ENCODE data around the gene FHOD1. TPM values are rescaled to one million over a fixed set of nuclear protein-coding genes. Genes with fewer than 3 reads are reported as not detected.

Gene FHOD1
- total RNA-seq, 4 donors from 2014 or later: 7.7 to 28.8 (median 15.3) TPM

DNA sequence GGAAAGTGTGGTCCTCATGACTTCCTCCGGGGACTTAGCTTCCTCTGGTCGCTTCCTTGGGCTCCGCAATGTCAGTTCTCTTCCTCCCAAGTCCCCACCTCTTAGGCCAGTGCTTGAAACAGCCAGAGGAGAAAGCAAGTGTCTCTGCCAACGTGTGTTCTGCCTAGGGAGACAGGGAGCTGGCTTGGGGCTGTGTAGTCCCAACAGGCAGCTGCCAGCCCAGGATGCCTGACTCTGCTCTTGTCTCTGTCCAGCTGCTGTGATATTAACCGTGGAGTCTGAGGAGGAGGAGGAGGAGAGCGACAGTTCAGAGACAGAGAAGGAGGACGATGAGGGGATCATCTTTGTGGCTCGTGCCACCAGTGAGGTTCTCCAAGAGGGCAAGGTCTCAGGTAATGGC is 18.6 kb upstream of the FHOD1 start:
- H3K27ac ChIP-seq: no peak overlapping the region
- TF ChIP-seq EP300 (IDR thresholded peaks at IDR 0.05) (no peak), POLR2AphosphoS5 (IDR thresholded peaks at IDR 0.05) (no peak), POLR2A (IDR thresholded peaks at IDR 0.05) (no peak)
- TF ChIP-seq, protein P1, sequence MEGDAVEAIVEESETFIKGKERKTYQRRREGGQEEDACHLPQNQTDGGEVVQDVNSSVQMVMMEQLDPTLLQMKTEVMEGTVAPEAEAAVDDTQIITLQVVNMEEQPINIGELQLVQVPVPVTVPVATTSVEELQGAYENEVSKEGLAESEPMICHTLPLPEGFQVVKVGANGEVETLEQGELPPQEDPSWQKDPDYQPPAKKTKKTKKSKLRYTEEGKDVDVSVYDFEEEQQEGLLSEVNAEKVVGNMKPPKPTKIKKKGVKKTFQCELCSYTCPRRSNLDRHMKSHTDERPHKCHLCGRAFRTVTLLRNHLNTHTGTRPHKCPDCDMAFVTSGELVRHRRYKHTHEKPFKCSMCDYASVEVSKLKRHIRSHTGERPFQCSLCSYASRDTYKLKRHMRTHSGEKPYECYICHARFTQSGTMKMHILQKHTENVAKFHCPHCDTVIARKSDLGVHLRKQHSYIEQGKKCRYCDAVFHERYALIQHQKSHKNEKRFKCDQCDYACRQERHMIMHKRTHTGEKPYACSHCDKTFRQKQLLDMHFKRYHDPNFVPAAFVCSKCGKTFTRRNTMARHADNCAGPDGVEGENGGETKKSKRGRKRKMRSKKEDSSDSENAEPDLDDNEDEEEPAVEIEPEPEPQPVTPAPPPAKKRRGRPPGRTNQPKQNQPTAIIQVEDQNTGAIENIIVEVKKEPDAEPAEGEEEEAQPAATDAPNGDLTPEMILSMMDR (IDR thresholded peaks at IDR 0.05): no peak
- no peaks in the 10 kb centered on the region for H3K9me3 ChIP-seq
- DNase-seq (ENCODE audit: low spot score in 2 of 2): no peak
- 54% methylated on average over 7 of the region's 8 CpGs for WGBS
- no peaks in the 10 kb centered on the region for H3K4me1 ChIP-seq
- no peak overlapping the region for H3K4me3 ChIP-seq
- no peaks in the 10 kb centered on the region for H3K27me3 ChIP-seq
- H3K36me3 ChIP-seq: no peaks in the 10 kb centered on the region

DNA sequence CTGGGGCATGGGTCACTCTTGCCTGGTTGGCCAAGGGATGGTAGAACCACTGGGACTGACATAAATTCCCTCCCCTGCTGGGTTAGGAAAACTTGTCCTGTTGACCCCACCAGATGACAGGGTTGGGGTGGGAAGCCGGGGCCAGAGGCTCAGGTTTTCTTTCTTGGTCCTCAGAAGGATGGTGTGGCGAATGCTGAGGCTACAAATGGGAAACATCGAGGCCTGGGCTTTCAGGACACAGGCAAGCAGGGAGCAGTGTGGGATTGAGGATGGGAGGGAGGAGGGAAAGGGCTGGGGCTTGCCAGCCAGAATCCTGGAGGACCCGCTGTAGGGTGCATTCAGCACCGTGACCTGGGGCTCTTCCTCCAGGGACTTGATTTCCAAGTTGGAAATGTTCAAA is 17.6 kb upstream of the FHOD1 start:
- no peaks in the 10 kb centered on the region for H3K27me3 ChIP-seq
- no peak for DNase-seq (ENCODE audit: low spot score in 2 of 2)
- no peaks in the 10 kb centered on the region for H3K36me3 ChIP-seq
- no peaks in the 10 kb centered on the region for H3K9me3 ChIP-seq
- no peaks in the 10 kb centered on the region for H3K4me1 ChIP-seq
- WGBS: 75% methylated on average over 5 of the region's 5 CpGs
- no peak overlapping the region for H3K4me3 ChIP-seq
- TF ChIP-seq, protein P1 (IDR thresholded peaks at IDR 0.05): no peak
- TF ChIP-seq POLR2A (IDR thresholded peaks at IDR 0.05) (no peak), EP300 (IDR thresholded peaks at IDR 0.05) (no peak), POLR2AphosphoS5 (IDR thresholded peaks at IDR 0.05) (no peak)
- H3K27ac ChIP-seq: no peak overlapping the region

DNA sequence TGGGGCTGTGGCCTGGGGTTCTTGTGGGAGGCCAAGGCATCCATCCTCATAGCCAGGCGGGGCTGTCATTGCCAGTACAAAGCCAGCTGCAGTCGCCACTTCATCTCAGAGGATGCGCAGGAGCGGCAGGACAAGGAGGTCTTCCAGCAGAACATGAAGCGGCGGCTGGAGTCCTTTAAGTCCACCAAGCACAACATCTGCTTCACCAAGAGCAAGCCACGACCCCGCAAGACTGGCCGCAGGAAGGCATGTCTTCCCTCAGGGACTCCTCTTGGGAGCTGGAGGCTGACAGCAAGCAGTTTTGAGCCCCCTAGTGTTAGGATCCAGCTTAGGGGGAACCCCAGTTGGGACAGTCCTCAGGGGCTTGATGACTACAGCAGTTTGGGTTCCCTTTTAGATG is 17.0 kb upstream of the FHOD1 start:
- TF ChIP-seq POLR2AphosphoS5 (IDR thresholded peaks at IDR 0.05) (no peak), EP300 (IDR thresholded peaks at IDR 0.05) (no peak)
- TF ChIP-seq, protein P1 (IDR thresholded peaks at IDR 0.05): no peak
- Histone ChIP-seq H3K36me3 (no peaks in the 10 kb centered on the region), H3K4me1 (no peaks in the 10 kb centered on the region), H3K27ac (no peak overlapping the region), H3K9me3 (no peaks in the 10 kb centered on the region), H3K4me3 (no peak overlapping the region), H3K27me3 (no peaks in the 10 kb centered on the region)
- no peak for DNase-seq (ENCODE audit: low spot score in 2 of 2)
- 82% methylated on average over 9 of the region's 9 CpGs for WGBS

DNA sequence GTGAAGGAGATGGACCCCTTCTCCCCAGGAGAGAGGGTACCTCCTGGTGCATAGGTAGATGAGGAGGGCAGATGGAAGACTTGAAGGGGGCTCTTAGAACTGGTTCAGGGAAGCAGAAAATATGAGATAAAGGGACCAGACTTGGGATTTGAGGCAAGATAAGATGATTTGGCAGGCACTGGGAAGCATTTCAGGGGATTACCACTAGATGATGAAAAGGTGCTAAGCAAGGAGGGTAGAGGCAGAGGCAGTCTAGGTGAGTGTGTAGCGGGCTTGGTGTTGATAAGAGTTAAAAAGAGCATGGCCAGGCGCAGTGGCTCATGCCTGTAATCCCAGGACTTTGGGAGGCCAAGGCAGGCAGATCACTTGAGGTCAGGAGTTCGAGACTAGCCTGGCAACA is 15.9 kb upstream of the FHOD1 start:
- TF ChIP-seq, protein P1 (IDR thresholded peaks at IDR 0.05): no peak
- TF ChIP-seq POLR2A (IDR thresholded peaks at IDR 0.05) (no peak), POLR2AphosphoS5 (IDR thresholded peaks at IDR 0.05) (no peak), EP300 (IDR thresholded peaks at IDR 0.05) (no peak)
- Histone ChIP-seq H3K36me3 (no peaks in the 10 kb centered on the region), H3K4me1 (no peaks in the 10 kb centered on the region), H3K27me3 (no peaks in the 10 kb centered on the region), H3K4me3 (no peak overlapping the region), H3K27ac (no peak overlapping the region), H3K9me3 (no peaks in the 10 kb centered on the region)
- DNase-seq (ENCODE audit: low spot score in 2 of 2): no peak
- 88% methylated on average over 3 of the region's 3 CpGs for WGBS

DNA sequence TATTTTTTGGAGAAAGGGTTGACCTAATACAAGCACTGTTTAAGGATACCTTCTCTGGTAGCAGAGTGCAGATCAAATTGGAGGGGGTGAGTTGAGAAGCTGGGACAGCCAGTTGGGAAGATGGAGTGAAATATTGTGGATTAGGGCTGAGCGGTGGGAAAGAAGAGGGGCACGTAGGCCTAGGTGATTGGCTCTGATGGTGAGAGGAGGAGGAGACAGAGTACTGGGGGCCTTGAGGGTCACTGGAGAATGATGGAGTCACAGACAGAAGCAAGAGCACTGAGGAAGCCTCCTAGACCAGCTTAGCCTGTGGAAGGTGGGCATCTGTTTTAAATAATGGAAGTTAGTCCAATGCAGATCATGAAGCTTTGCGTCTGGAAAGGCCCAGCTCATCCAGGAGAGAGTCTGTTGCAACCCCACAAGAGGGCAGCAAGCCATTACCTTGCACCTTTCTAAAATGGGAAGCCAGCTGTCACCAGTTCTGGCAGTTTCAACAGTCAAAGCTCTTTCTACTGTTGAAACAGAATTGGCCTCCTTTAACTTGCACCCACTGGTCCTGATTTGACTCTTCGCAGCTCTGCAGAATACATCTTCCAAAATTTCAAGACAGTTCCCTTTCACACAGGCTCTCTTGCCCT is 13.3 kb upstream of the FHOD1 start:
- Histone ChIP-seq H3K27me3 (no peaks in the 10 kb centered on the region), H3K4me3 (no peak overlapping the region)
- 59% methylated on average over 4 of the region's 4 CpGs for WGBS

More for the DNA sequence above, 13.3 kb upstream of the FHOD1 start:
- Histone ChIP-seq H3K4me1 (no peaks in the 10 kb centered on the region), H3K27ac (no peak overlapping the region), H3K9me3 (no peaks in the 10 kb centered on the region), H3K36me3 (no peaks in the 10 kb centered on the region)
- peak in 1 of 2 donors; percentile 29 for DNase-seq (ENCODE audit: low spot score in 2 of 2)
- TF ChIP-seq POLR2A (IDR thresholded peaks at IDR 0.05): no peak
- TF ChIP-seq, protein P1 (IDR thresholded peaks at IDR 0.05): peak in 1 of 2 donors; percentile 35
- TF ChIP-seq EP300 (IDR thresholded peaks at IDR 0.05): no peak
- no peak for TF ChIP-seq POLR2AphosphoS5 (IDR thresholded peaks at IDR 0.05)

All from suprapubic skin (tissue), 4 donors.